ENCODE measurements around the gene CAPZA2. TPM values are rescaled to one million over a fixed set of nuclear protein-coding genes. Genes with fewer than 3 reads are reported as not detected.

Gene CAPZA2
- total RNA-seq, 1 experiment from 2014 or later: 57.7 TPM

DNA sequence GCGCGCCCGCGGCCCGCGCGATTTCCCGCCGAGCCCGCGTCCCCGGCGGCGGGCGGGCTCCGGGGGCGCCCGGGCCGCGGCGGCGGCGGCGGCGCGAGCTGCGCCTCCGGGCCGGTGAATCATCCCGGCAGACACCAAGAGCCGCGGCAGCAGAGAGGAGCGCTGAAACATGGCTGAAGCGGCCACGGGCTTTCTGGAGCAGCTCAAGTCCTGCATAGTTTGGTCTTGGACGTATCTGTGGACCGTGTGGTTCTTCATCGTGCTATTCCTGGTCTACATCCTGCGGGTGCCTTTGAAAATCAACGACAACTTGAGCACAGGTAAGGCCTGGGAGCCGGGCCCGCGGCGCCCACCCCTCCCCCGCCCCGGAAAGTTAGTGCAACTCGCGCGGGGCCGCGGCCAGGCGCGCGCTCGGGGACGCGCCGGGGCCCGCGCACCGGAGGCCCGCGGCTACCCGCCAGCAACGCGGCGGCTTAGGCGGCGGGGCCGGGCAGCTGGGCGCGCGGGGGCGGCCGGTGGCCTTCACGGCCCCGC is 91.1 kb downstream of the CAPZA2 start, which contains the start of gene ST7:
Gene ST7, plus strand, starts transcription at position 130 of the 534 bp plus-strand sequence. Its CDS starts 40 bp downstream, at position 170.
- no TSS peak for BruUV-seq (replicated peaks)
- intact Hi-C loops (cut with micrococcal nuclease): no loop called here
- POLR2A ChIA-PET (ENCODE audit: unreplicated experiment): no interaction called here
- peak; percentile 68 for DNase-seq
- H4K20me1 ChIP-seq (ENCODE audit: low read length): no peaks in the 10 kb centered on the region
- no peaks in the 10 kb centered on the region for H3K36me3 ChIP-seq (ENCODE audit: low read depth, low read length)
- CTCF ChIA-PET: interaction anchor here (0.5 to 1.4 kb wide), 4 partner anchors 23 to 174 kb away, joined by 3 to 6 read pairs (median 3); no protein-coding TSS in a partner anchor
- H3F3A ChIP-seq (ENCODE audit: low read length, unreplicated experiment): no peaks in the 10 kb centered on the region
- peak within 1 kb of the TSS; percentile 82 for H3K4me3 ChIP-seq (ENCODE audit: low read length)
- H3K4me1 ChIP-seq (ENCODE audit: insufficient read depth, low read length): peaks cover 28% of the 10 kb centered on the region
- peaks cover 45% of the 10 kb centered on the region for H3K79me2 ChIP-seq (ENCODE audit: low read length)
- peak within 1 kb of the TSS; percentile 92 for H3K9ac ChIP-seq (ENCODE audit: low read length)
- peak within 1 kb of the TSS; percentile 98 for H3K4me2 ChIP-seq (ENCODE audit: low read length)
- no peak for TF ChIP-seq EZH2phosphoT487 (IDR thresholded peaks at IDR 0.05; ENCODE audit: borderline replicate concordance, low read length)
- no peak for TF ChIP-seq EZH2 (IDR thresholded peaks at IDR 0.05; ENCODE audit: low read length, unreplicated experiment)
- TF ChIP-seq, protein P1, sequence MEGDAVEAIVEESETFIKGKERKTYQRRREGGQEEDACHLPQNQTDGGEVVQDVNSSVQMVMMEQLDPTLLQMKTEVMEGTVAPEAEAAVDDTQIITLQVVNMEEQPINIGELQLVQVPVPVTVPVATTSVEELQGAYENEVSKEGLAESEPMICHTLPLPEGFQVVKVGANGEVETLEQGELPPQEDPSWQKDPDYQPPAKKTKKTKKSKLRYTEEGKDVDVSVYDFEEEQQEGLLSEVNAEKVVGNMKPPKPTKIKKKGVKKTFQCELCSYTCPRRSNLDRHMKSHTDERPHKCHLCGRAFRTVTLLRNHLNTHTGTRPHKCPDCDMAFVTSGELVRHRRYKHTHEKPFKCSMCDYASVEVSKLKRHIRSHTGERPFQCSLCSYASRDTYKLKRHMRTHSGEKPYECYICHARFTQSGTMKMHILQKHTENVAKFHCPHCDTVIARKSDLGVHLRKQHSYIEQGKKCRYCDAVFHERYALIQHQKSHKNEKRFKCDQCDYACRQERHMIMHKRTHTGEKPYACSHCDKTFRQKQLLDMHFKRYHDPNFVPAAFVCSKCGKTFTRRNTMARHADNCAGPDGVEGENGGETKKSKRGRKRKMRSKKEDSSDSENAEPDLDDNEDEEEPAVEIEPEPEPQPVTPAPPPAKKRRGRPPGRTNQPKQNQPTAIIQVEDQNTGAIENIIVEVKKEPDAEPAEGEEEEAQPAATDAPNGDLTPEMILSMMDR (conservative IDR thresholded peaks at IDR 0.05; ENCODE audit: low read depth, low read length): no peak
- H2AFZ ChIP-seq (ENCODE audit: low read length): peak within 1 kb of the TSS; percentile 96
- ATAC-seq: peak; percentile 61
- H3K9me2 ChIP-seq (replicated peaks; ENCODE audit: low read length): no peaks in the 10 kb centered on the region
- H3K27ac ChIP-seq (ENCODE audit: low read length): peak within 1 kb of the TSS; percentile 79
- no peaks in the 10 kb centered on the region for H3K27me3 ChIP-seq (ENCODE audit: low read length)
- H3K9me3 ChIP-seq (ENCODE audit: low read length): no peaks in the 10 kb centered on the region

DNA sequence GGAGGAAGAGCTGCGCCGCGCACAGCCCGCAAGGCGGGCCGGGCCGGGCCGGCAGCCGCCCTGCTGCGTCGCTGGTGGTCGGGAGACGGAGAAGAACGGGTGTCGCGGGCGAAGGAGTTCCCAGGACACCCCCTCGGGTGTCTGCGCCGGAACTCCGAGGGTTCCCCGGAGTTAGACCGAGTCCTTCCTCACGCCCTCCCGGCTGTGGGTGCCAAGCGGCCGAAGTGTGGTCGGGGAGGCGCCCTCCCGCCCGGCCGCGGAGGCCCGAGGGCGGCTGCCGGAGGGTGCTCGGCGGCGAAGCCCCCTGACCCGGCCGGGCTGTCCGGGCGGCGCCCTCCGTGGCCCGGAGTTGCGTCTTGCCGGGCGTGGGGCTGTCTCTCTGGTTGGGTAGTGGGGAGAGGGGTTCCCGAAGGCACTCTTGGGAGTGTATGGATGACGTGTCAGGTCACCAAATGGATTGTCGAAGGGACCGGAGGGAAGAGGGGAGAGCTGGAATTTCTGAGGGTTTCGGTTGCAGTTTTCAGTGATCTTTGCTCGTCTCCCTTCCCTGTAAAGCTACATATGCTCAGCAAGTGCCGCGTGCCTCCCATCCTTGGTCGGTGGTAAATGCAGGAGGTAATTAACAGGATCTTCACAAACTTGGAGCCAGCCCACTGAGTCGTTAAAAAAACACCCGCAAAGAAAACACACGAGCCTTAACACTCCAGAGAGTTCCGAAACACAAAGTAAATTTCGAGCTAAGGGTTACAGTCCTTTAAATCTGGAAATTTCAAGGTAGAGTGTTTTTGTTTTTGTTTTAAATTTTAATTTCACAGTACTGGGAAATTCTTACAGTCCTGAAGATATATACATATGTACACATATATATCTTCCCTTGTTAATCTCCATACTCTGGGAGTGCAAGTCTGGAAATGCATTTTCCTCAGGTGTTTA is 91.8 kb downstream of the CAPZA2 start:
- H3K27ac ChIP-seq (ENCODE audit: low read length): peak overlapping the region; percentile 79
- ChIA-PET POLR2A (ENCODE audit: unreplicated experiment) (interaction anchor here (0.5 to 0.6 kb wide), 2 partner anchors 30 to 454 kb away, joined by 5 read pairs; no protein-coding TSS in a partner anchor), CTCF (interaction anchor here (0.5 to 1.4 kb wide), 4 partner anchors 24 to 173 kb away, joined by 3 to 6 read pairs (median 3); no protein-coding TSS in a partner anchor)
- no peaks in the 10 kb centered on the region for H3K9me2 ChIP-seq (replicated peaks; ENCODE audit: low read length)
- no peaks in the 10 kb centered on the region for H4K20me1 ChIP-seq (ENCODE audit: low read length)
- H3K4me2 ChIP-seq (ENCODE audit: low read length): peak overlapping the region; percentile 88
- H3F3A ChIP-seq (ENCODE audit: low read length, unreplicated experiment): no peaks in the 10 kb centered on the region
- H3K4me3 ChIP-seq (ENCODE audit: low read length): peak overlapping the region; percentile 76
- H3K9me3 ChIP-seq (ENCODE audit: low read length): no peaks in the 10 kb centered on the region
- H3K4me1 ChIP-seq (ENCODE audit: insufficient read depth, low read length): peaks cover 28% of the 10 kb centered on the region
- H3K79me2 ChIP-seq (ENCODE audit: low read length): peaks cover 53% of the 10 kb centered on the region
- no TSS peak for BruUV-seq (replicated peaks)
- intact Hi-C loops (cut with micrococcal nuclease): no loop called here
- H3K9ac ChIP-seq (ENCODE audit: low read length): peak overlapping the region; percentile 92
- TF ChIP-seq EZH2 (IDR thresholded peaks at IDR 0.05; ENCODE audit: low read length, unreplicated experiment) (no peak), EZH2phosphoT487 (IDR thresholded peaks at IDR 0.05; ENCODE audit: borderline replicate concordance, low read length) (no peak)
- TF ChIP-seq, protein P1 (conservative IDR thresholded peaks at IDR 0.05; ENCODE audit: low read depth, low read length): no peak
- ATAC-seq (peak; percentile 68), DNase-seq (peak; percentile 77)
- H2AFZ ChIP-seq (ENCODE audit: low read length): peak overlapping the region; percentile 27
- no peaks in the 10 kb centered on the region for H3K27me3 ChIP-seq (ENCODE audit: low read length)
- no peaks in the 10 kb centered on the region for H3K36me3 ChIP-seq (ENCODE audit: low read depth, low read length)
